Astrocyte (in vitro differentiated cells and primary cell): ENCODE measurements around the gene TNNT3.

Experiments
- EZH2 ChIP-seq: IDR thresholded peaks from 2 replicates; pipeline ENCODE4 v1.6.1; 2012; ENCODE audit warnings: mild to moderate bottlenecking, low read length, inconsistent platforms; ENCODE audit not compliant: insufficient read depth
- TF ChIP-seq, protein P1 (sequence below): IDR thresholded peaks from 2 replicates; pipeline ENCODE4 v1.5.1; 2011; ENCODE audit warnings: low read depth, mild to moderate bottlenecking, inconsistent platforms, low read length, moderate library complexity; ENCODE audit not compliant: insufficient read depth

DNA sequence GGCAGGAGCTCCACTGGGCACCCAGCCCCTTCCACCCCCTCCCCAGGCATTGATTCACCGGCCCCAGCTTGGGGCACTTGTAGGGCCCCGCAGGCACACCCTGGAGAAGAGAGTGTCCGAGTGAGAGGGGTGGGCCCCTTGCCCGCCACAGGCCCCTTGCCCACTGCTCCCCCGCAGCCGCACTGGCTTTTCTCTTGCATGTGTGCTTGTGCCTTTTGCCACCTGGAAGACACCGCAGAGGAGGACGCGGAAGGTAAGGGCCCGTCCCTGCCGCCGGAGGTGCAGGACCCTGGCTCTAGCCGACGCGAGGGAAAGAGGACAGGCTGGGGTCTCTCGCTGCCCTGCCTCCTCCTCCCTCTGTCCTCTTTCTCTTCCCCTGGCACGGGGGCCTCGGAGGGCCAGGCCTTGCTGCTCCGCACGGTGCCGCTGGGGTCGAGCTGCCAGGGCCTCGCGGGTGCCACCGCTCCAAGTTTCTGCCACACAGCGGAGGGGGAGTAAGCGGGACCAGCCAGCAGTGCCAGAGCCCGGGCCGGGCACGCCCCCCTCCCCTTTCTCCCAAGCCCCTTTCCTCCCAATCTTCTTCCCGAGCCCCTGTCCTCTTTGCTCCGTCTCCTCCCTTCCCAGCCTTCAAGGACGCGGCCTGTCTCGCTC lies 9.5 kb downstream of the TNNT3 start:
- TF ChIP-seq, protein P1, sequence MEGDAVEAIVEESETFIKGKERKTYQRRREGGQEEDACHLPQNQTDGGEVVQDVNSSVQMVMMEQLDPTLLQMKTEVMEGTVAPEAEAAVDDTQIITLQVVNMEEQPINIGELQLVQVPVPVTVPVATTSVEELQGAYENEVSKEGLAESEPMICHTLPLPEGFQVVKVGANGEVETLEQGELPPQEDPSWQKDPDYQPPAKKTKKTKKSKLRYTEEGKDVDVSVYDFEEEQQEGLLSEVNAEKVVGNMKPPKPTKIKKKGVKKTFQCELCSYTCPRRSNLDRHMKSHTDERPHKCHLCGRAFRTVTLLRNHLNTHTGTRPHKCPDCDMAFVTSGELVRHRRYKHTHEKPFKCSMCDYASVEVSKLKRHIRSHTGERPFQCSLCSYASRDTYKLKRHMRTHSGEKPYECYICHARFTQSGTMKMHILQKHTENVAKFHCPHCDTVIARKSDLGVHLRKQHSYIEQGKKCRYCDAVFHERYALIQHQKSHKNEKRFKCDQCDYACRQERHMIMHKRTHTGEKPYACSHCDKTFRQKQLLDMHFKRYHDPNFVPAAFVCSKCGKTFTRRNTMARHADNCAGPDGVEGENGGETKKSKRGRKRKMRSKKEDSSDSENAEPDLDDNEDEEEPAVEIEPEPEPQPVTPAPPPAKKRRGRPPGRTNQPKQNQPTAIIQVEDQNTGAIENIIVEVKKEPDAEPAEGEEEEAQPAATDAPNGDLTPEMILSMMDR = no peak
- TF ChIP-seq EZH2 = no peak
